Measurements from ENCODE around the gene ALDH1B1.

DNA sequence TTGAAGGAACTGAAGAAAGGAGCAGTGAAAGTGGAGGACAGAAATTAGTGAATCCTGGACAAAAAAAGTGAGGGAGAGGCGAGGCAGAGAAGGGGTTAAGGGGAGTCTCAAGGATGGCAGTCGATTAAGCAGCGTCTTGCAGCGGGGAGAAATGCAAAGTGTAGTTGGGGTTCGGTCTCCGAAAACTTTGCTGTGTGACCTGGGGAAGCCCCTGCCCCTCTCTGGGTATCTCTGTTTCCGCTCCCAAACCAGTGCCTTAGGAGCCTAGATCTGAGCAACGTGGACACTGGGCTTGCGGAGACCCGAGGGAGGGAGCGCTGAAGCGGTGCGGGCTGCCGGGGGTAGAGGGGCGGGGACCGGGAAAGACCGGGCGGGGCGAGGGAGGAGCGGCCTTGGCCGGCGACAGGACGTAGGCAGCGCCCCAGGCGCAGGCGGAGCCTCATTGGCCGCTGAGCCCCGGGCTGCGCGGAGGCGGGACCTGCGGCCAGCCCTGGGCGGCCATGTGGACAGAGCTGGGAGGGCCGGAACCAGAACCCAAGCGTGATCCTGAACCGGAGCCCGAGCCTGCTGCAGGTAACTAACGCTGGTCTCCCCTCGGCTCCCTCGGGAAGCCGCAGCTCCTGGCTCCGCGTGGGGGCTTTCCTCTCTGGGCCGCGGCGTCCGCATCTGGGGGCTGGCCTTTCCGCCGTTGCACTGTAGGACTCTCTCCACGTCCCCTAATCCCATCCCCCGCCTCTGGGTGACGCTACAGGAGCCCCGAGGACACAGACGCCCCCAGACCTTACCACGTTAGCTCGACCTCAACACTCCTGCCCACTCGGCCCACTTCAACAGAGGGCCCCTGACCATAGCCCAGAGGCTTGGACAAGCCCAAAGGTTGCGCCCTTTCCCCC lies at the start of gene ALDH1B1:
- TF ChIP-seq, protein P1, sequence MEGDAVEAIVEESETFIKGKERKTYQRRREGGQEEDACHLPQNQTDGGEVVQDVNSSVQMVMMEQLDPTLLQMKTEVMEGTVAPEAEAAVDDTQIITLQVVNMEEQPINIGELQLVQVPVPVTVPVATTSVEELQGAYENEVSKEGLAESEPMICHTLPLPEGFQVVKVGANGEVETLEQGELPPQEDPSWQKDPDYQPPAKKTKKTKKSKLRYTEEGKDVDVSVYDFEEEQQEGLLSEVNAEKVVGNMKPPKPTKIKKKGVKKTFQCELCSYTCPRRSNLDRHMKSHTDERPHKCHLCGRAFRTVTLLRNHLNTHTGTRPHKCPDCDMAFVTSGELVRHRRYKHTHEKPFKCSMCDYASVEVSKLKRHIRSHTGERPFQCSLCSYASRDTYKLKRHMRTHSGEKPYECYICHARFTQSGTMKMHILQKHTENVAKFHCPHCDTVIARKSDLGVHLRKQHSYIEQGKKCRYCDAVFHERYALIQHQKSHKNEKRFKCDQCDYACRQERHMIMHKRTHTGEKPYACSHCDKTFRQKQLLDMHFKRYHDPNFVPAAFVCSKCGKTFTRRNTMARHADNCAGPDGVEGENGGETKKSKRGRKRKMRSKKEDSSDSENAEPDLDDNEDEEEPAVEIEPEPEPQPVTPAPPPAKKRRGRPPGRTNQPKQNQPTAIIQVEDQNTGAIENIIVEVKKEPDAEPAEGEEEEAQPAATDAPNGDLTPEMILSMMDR (IDR thresholded peaks at IDR 0.05) = peak; percentile 47
- TF ChIP-seq, protein P2, sequence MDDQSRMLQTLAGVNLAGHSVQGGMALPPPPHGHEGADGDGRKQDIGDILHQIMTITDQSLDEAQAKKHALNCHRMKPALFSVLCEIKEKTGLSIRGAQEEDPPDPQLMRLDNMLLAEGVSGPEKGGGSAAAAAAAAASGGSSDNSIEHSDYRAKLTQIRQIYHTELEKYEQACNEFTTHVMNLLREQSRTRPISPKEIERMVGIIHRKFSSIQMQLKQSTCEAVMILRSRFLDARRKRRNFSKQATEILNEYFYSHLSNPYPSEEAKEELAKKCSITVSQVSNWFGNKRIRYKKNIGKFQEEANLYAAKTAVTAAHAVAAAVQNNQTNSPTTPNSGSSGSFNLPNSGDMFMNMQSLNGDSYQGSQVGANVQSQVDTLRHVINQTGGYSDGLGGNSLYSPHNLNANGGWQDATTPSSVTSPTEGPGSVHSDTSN (IDR thresholded peaks at IDR 0.05) = no peak
- peak; percentile 64; the same call in 1 of the 2 replicates for TF ChIP-seq POLR2AphosphoS5 (IDR thresholded peaks at IDR 0.05; ENCODE audit: low read depth, low read length)
